ENCODE data around the gene MOCS3. TPM values are rescaled to one million over a fixed set of nuclear protein-coding genes. Genes with fewer than 3 reads are reported as not detected.
A peak's percentile ranks its signal among the peaks of the same experiment; 100 is the strongest.

The MOCS3 gene
- total and polyA plus RNA-seq, 2 of the 4 experiments (the other 2 are of a cell fraction) = 3.3 to 9.9 TPM

DNA sequence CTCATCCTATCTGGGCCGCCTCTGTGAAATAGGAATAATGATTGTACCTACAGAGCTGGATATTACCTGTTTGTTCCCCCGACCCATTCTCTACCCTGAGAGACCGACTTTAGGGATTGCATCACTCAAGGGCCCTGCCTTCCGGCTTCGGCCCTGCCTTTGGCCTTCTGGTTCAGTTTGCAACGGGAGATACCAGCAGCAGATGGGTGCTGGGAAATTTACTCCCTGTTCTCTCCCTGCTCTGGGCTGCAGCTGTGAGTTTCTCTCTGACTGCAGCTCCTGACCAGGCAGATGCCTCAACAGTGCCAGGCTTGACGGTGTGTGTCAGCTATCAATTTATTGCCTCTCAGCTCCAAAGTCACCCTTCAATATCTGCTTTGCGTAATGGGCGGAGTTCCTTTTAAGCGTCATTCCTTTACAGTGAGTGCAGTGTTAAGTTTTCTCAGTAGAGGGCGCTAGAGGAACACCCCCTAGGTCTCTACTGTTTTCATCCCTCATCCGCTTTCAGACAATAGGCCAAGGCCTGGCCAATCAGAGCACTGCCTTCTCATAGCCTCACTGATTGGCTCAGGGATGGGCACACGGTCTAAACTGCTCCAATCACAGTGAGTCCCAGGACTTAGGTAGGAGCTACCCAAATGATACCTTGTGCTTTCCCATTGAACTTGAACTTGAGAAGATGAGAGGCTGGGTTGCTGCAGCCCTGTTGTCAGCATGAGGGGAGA is 34.3 kb downstream of the MOCS3 start:
- Histone ChIP-seq H3K23ac (ENCODE audit: low read depth, low read length) (no peak overlapping the region), H3K4me1 (ENCODE audit: control insufficient read depth, insufficient read depth, low read length) (peaks cover 6% of the 10 kb centered on the region), H2BK5ac (ENCODE audit: low read depth, low read length, poor library complexity, severe bottlenecking) (no peak overlapping the region), H4K91ac (ENCODE audit: insufficient read depth, low read depth, low read length) (no peak overlapping the region), H3K14ac (replicated peaks; ENCODE audit: low read depth, low read length) (no peak overlapping the region), H3K4ac (ENCODE audit: low read depth, low read length) (no peak overlapping the region; the same call in 1 of the 2 replicates), H3K36me3 (ENCODE audit: control insufficient read depth, insufficient read depth, low read length) (no peaks in the 10 kb centered on the region), H4K5ac (ENCODE audit: low read depth, low read length) (no peak overlapping the region), H3K18ac (ENCODE audit: low read depth, low read length) (no peak overlapping the region), H3K56ac (ENCODE audit: extremely low read depth, insufficient read depth, low read length) (no peak overlapping the region), H2AK5ac (ENCODE audit: low read depth, low read length) (peak overlapping the region; percentile 77), H4K8ac (ENCODE audit: low read depth in 2 of 2, low read length in 2 of 2) (peak overlapping the region in 1 of 2 experiments; percentile 52; a peak in 1 of 4 replicates), H2BK15ac (ENCODE audit: low read depth, low read length) (0 out of 3 replicates have a peak overlapping the region, but pooled peaks have one; percentile 11), H3K4me2 (ENCODE audit: low read depth, low read length) (no peak overlapping the region), H2BK120ac (ENCODE audit: low read depth, low read length) (no peak overlapping the region), H3K27me3 (ENCODE audit: control insufficient read depth, insufficient read depth, low read length) (no peaks in the 10 kb centered on the region), H3K9me3 (ENCODE audit: control insufficient read depth, insufficient read depth, low read length) (no peaks in the 10 kb centered on the region), H3K79me1 (ENCODE audit: low read depth in 1 of 2, low read length in 2 of 2) (no peaks in the 10 kb centered on the region), H2AFZ (replicated peaks; ENCODE audit: low read length, poor library complexity) (peak overlapping the region; percentile 60), H3K9me1 (ENCODE audit: insufficient read depth, low read length) (peaks cover 19% of the 10 kb centered on the region), H2AK9ac (replicated peaks; ENCODE audit: low read depth, low read length, poor library complexity) (no peak overlapping the region), H3K9ac (ENCODE audit: low read depth, low read length) (no peak overlapping the region), H4K20me1 (ENCODE audit: insufficient read depth, low read length) (no peaks in the 10 kb centered on the region), H3K27ac (ENCODE audit: insufficient read depth, low read length) (no peak overlapping the region), H3K4me3 (ENCODE audit: insufficient read depth, low read depth, low read length) (no peak overlapping the region), H2BK20ac (ENCODE audit: low read depth, low read length) (peak overlapping the region; percentile 5; the same call in 1 of the 2 replicates)
- BruUV-seq (replicated peaks) = no TSS peak
- WGBS, 2 experiments (ENCODE audit: extremely low coverage in 2 of 2, insufficient read length in 1 of 2) = 70% methylated on average over 2 of the region's 13 CpGs; no CpG with 5 or more reads in 1 of the 2 experiments
- DNase-seq (peak; percentile 69), ATAC-seq (ENCODE audit: low read depth) (peak; percentile 60)
- in situ Hi-C loops (cut with MboI; ENCODE audit: low sequenced_read_pairs) (loop anchor here (25.0 kb wide), 2 partner anchors 769 to 1094 kb away; partner anchors contain the start of gene ATP9A), intact Hi-C loops (cut with micrococcal nuclease) (loop anchor here (1.0 kb wide), 1 partner anchor 313 kb away; no protein-coding TSS in a partner anchor), dilution Hi-C loops (cut with HindIII; ENCODE audit: low sequenced_read_pairs, unreplicated experiment) (no loop called here)
- CTCF ChIA-PET = interaction anchor here (0.6 to 2.3 kb wide), 7 partner anchors 11 to 602 kb away, joined by 3 to 7 read pairs (median 5); no protein-coding TSS in a partner anchor
- TF ChIP-seq SMC3 (IDR thresholded peaks at IDR 0.05; ENCODE audit: low read depth, low read length) = peak; percentile 74
- TF ChIP-seq POLR2A (IDR thresholded peaks at IDR 0.05; ENCODE audit: low read depth, low read length) = no peak
- no peak for TF ChIP-seq MAZ (IDR thresholded peaks at IDR 0.05; ENCODE audit: borderline replicate concordance, low read depth, low read length)
- peak; percentile 78 for TF ChIP-seq USF2 (IDR thresholded peaks at IDR 0.05; ENCODE audit: low read depth, low read length)
- peak; percentile 80 for TF ChIP-seq RAD21 (IDR thresholded peaks at IDR 0.05; ENCODE audit: low read length)
- TF ChIP-seq, protein P1, sequence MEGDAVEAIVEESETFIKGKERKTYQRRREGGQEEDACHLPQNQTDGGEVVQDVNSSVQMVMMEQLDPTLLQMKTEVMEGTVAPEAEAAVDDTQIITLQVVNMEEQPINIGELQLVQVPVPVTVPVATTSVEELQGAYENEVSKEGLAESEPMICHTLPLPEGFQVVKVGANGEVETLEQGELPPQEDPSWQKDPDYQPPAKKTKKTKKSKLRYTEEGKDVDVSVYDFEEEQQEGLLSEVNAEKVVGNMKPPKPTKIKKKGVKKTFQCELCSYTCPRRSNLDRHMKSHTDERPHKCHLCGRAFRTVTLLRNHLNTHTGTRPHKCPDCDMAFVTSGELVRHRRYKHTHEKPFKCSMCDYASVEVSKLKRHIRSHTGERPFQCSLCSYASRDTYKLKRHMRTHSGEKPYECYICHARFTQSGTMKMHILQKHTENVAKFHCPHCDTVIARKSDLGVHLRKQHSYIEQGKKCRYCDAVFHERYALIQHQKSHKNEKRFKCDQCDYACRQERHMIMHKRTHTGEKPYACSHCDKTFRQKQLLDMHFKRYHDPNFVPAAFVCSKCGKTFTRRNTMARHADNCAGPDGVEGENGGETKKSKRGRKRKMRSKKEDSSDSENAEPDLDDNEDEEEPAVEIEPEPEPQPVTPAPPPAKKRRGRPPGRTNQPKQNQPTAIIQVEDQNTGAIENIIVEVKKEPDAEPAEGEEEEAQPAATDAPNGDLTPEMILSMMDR (conservative IDR thresholded peaks at IDR 0.05; ENCODE audit: low read depth, low read length) = peak; percentile 80
- POLR2A ChIA-PET (ENCODE audit: unreplicated experiment) = interaction anchor here (0.6 kb wide), 1 partner anchor 362 kb away, joined by 4 read pairs; no protein-coding TSS in a partner anchor
